ENCODE measurements around the gene BRI3BP.
"Not testable (repeated sequence)": the region's sequence is repeated elsewhere in the genome, so short reads cannot be mapped to it uniquely, and the experiment has no call there.

The BRI3BP gene

DNA sequence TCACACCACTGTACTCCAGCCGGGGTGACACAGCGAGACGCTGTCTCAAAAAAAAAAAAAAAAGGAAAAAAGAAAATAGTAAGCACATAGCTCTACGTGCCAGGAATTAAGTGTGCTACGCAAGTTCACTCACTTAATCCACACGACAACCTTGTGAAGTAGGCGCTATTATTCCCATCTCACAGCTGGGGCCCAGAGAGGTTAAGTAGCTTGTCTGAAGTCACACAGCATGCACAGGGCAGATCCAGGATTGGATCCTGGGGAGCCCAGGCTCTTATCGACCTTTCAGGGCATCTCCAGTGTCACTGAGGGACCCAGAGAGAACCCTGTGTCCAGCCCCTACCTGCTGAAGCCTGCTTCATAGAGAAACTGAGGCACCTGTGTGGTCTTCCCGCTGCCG is 16.4 kb upstream of the BRI3BP start:
- no peaks in the 10 kb centered on the region for H3F3A ChIP-seq (ENCODE audit: low read depth)
- peaks cover 50% of the 10 kb centered on the region; the same call in 1 of the 2 replicates for H3K36me3 ChIP-seq (ENCODE audit: insufficient read depth, low read length)
- H4K20me1 ChIP-seq (ENCODE audit: insufficient read depth, low read length, poor library complexity, severe bottlenecking), result no peaks in the 10 kb centered on the region
- no peaks in the 10 kb centered on the region for H3K9me2 ChIP-seq (replicated peaks; ENCODE audit: low read depth, low read length)
- H3K4me1 ChIP-seq (ENCODE audit: insufficient read depth, low read length, poor library complexity, severe bottlenecking), result no peaks in the 10 kb centered on the region
- no peak overlapping the region for H2AFZ ChIP-seq (ENCODE audit: low read length)
- no peak overlapping the region for H3K9ac ChIP-seq (ENCODE audit: low read depth, low read length, poor library complexity, severe bottlenecking)
- H3K4me3 ChIP-seq (ENCODE audit: low read length, poor library complexity, severe bottlenecking), result no peak overlapping the region
- no peaks in the 10 kb centered on the region for H3K27me3 ChIP-seq (ENCODE audit: insufficient read depth, low read length, poor library complexity, severe bottlenecking)
- H3K9me3 ChIP-seq (ENCODE audit: insufficient read depth, low read depth, low read length), result no peaks in the 10 kb centered on the region
- no peak overlapping the region for H3K4me2 ChIP-seq (ENCODE audit: low read depth, low read length, poor library complexity, severe bottlenecking)
- H3K79me2 ChIP-seq (ENCODE audit: insufficient read depth, low read length), result no peaks in the 10 kb centered on the region
- TF ChIP-seq, protein P1, sequence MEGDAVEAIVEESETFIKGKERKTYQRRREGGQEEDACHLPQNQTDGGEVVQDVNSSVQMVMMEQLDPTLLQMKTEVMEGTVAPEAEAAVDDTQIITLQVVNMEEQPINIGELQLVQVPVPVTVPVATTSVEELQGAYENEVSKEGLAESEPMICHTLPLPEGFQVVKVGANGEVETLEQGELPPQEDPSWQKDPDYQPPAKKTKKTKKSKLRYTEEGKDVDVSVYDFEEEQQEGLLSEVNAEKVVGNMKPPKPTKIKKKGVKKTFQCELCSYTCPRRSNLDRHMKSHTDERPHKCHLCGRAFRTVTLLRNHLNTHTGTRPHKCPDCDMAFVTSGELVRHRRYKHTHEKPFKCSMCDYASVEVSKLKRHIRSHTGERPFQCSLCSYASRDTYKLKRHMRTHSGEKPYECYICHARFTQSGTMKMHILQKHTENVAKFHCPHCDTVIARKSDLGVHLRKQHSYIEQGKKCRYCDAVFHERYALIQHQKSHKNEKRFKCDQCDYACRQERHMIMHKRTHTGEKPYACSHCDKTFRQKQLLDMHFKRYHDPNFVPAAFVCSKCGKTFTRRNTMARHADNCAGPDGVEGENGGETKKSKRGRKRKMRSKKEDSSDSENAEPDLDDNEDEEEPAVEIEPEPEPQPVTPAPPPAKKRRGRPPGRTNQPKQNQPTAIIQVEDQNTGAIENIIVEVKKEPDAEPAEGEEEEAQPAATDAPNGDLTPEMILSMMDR (conservative IDR thresholded peaks at IDR 0.05; ENCODE audit: low read length), result no peak
- TF ChIP-seq EZH2phosphoT487 (IDR thresholded peaks at IDR 0.05; ENCODE audit: borderline replicate concordance), result no peak

DNA sequence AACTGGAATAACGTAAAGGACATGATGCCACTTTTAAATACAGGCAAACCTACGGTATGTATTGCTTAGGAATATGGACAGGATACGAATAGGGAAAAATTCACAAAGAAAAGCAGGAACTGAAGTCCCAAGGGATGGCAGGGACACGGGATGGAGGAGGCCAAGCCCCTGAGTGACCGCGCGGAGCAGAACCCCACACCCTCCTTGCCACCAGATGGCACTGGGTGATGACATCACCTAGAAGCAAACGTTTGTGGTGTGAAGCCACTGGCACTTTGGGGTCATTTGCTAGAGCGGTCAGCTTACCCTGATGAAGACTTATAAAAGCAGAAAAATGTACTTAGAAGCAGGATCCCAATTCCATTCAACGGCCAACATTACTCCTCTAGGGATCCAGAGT is 13.9 kb upstream of the BRI3BP start:
- Histone ChIP-seq H3K4me3 (ENCODE audit: low read length, poor library complexity, severe bottlenecking) (no peak overlapping the region), H3K9ac (ENCODE audit: low read depth, low read length, poor library complexity, severe bottlenecking) (no peak overlapping the region), H3K79me2 (ENCODE audit: insufficient read depth, low read length) (no peaks in the 10 kb centered on the region), H3F3A (ENCODE audit: low read depth) (no peaks in the 10 kb centered on the region), H3K4me2 (ENCODE audit: low read depth, low read length, poor library complexity, severe bottlenecking) (no peak overlapping the region), H3K4me1 (ENCODE audit: insufficient read depth, low read length, poor library complexity, severe bottlenecking) (no peaks in the 10 kb centered on the region), H2AFZ (ENCODE audit: low read length) (no peak overlapping the region), H3K27me3 (ENCODE audit: insufficient read depth, low read length, poor library complexity, severe bottlenecking) (no peaks in the 10 kb centered on the region), H3K36me3 (ENCODE audit: insufficient read depth, low read length) (peaks cover 48% of the 10 kb centered on the region; the same call in 1 of the 2 replicates), H3K9me2 (replicated peaks; ENCODE audit: low read depth, low read length) (no peaks in the 10 kb centered on the region), H3K9me3 (ENCODE audit: insufficient read depth, low read depth, low read length) (no peaks in the 10 kb centered on the region), H4K20me1 (ENCODE audit: insufficient read depth, low read length, poor library complexity, severe bottlenecking) (no peaks in the 10 kb centered on the region)
- no peak for TF ChIP-seq EZH2phosphoT487 (IDR thresholded peaks at IDR 0.05; ENCODE audit: borderline replicate concordance)
- TF ChIP-seq, protein P1 (conservative IDR thresholded peaks at IDR 0.05; ENCODE audit: low read length), result no peak

DNA sequence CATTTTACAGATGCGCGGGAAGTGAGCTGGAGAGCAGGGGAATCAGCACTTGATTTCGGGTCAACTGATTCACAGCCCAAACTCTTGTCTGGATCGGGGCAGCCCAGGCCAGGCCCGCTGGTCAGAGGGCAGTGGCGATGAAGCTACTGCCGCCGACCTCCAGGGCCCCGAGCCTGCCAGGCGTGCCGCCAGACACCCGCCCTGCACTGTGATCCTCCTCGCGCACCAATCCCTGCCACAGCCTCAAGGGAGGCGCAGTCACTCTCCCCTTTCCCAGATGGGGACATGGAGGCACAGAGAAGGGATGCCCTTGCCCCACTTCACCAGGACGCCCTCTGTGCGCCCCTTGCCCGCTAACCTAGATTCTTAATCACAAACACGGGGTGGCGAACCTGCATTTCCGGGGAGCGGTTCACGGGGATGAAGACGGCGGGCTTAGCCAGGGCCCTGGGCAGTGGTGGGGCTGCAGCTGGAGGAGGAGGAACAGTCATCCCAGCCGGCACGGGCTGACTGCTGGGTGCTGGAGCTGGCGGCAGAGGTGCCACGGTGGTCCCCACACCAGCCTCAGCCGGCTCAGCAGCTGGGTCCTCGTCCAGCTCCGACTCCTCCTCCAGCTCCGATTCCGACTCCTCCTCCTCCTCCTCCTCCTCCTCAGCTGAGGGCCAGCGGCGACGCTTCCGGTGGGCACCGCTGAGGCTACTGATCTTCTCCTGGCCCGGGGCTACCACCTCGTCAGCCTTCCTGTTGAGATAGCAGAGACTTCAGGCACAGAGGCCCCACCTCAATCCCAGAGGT is 13.2 kb upstream of the BRI3BP start:
- Histone ChIP-seq H3K4me3 (ENCODE audit: low read length, poor library complexity, severe bottlenecking) (no peak overlapping the region), H3K4me2 (ENCODE audit: low read depth, low read length, poor library complexity, severe bottlenecking) (no peak overlapping the region), H2AFZ (ENCODE audit: low read length) (no peak overlapping the region), H3K4me1 (ENCODE audit: insufficient read depth, low read length, poor library complexity, severe bottlenecking) (no peaks in the 10 kb centered on the region), H3K9me3 (ENCODE audit: insufficient read depth, low read depth, low read length) (no peaks in the 10 kb centered on the region), H3K79me2 (ENCODE audit: insufficient read depth, low read length) (0 out of 2 replicates have a peak, but pooled peaks cover 5% of the 10 kb centered on the region), H3K36me3 (ENCODE audit: insufficient read depth, low read length) (peaks cover 46% of the 10 kb centered on the region; the same call in 1 of the 2 replicates), H3K27me3 (ENCODE audit: insufficient read depth, low read length, poor library complexity, severe bottlenecking) (no peaks in the 10 kb centered on the region), H3K9me2 (replicated peaks; ENCODE audit: low read depth, low read length) (no peaks in the 10 kb centered on the region), H4K20me1 (ENCODE audit: insufficient read depth, low read length, poor library complexity, severe bottlenecking) (no peaks in the 10 kb centered on the region), H3K9ac (ENCODE audit: low read depth, low read length, poor library complexity, severe bottlenecking) (no peak overlapping the region), H3F3A (ENCODE audit: low read depth) (no peaks in the 10 kb centered on the region)
- TF ChIP-seq EZH2phosphoT487 (IDR thresholded peaks at IDR 0.05; ENCODE audit: borderline replicate concordance), result no peak
- TF ChIP-seq, protein P1 (conservative IDR thresholded peaks at IDR 0.05; ENCODE audit: low read length), result no peak

DNA sequence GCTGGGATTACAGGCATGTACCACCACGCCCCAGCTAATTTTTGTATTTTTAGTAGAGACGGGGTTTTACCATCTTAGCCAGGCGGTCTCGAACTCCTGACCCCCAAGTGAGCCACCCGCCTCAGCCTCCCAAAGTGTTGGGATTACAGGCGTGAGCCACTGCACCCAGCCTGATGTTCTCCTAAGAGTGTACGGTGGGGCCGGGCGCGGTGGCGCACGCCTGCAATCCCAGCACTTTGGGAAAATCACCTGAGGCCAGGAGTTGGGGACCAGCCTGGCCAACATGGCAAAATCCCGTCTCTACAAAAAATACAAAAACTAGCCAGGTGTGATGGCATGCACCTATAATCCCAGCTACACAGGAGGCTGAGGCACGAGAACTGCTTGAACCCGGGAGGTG is 6.6 kb upstream of the BRI3BP start:
- not testable (repeated sequence) for H3K4me3 ChIP-seq (ENCODE audit: low read length, poor library complexity, severe bottlenecking); H3K9me3 ChIP-seq (ENCODE audit: insufficient read depth, low read depth, low read length); H3K4me2 ChIP-seq (ENCODE audit: low read depth, low read length, poor library complexity, severe bottlenecking); H3F3A ChIP-seq (ENCODE audit: low read depth); H4K20me1 ChIP-seq (ENCODE audit: insufficient read depth, low read length, poor library complexity, severe bottlenecking); H3K9ac ChIP-seq (ENCODE audit: low read depth, low read length, poor library complexity, severe bottlenecking); H2AFZ ChIP-seq (ENCODE audit: low read length); H3K27me3 ChIP-seq (ENCODE audit: insufficient read depth, low read length, poor library complexity, severe bottlenecking); H3K9me2 ChIP-seq (replicated peaks; ENCODE audit: low read depth, low read length)
- peaks cover 15% of the 10 kb centered on the region; the same call in 1 of the 2 replicates for H3K36me3 ChIP-seq (ENCODE audit: insufficient read depth, low read length)
- H3K79me2 ChIP-seq (ENCODE audit: insufficient read depth, low read length), result peaks cover 33% of the 10 kb centered on the region
- peaks cover 18% of the 10 kb centered on the region for H3K4me1 ChIP-seq (ENCODE audit: insufficient read depth, low read length, poor library complexity, severe bottlenecking)

Data from Loucy (cell line).